ACC112 (cell line): ENCODE data around the gene ARF3.

Source experiments
- H2AFZ ChIP-seq: fragments of 200-600 bp; sonication (generic); one replicate; pipeline ENCODE4 v1.6.0; 2017; ENCODE audit warnings: antibody characterized with exemption, low read length; ENCODE audit not compliant: unreplicated experiment
- H3K27ac ChIP-seq: fragments of 200-600 bp; sonication (generic); 2 replicates; pipeline ENCODE4 v1.5.1; 2014; ENCODE audit warnings: low read depth, mild to moderate bottlenecking, antibody characterized with exemption, low read length, moderate library complexity
- H3K27me3 ChIP-seq: fragments of 200-600 bp; sonication (generic); 2 replicates; pipeline ENCODE4 v1.6.1; 2014; ENCODE audit warnings: mild to moderate bottlenecking, antibody characterized with exemption, low read length, moderate library complexity, mixed read lengths; ENCODE audit not compliant: insufficient read depth
- H3K36me3 ChIP-seq: fragments of 200-600 bp; sonication (generic); 2 replicates; pipeline ENCODE4 v1.6.1; 2016; ENCODE audit warnings: mild to moderate bottlenecking, antibody characterized with exemption, low read length, moderate library complexity, mixed read lengths; ENCODE audit not compliant: insufficient read depth
- H3K4me1 ChIP-seq: fragments of 200-600 bp; sonication (generic); one replicate; pipeline ENCODE4 v1.6.1; 2016; ENCODE audit warnings: low read length, mixed read lengths; ENCODE audit not compliant: insufficient read depth, unreplicated experiment, control insufficient read depth
- H3K4me3 ChIP-seq: fragments of 200-600 bp; sonication (generic); 2 replicates; pipeline ENCODE4 v1.5.1; 2014; ENCODE audit warnings: mild to moderate bottlenecking, low read depth, low read length
- H3K79me2 ChIP-seq: fragments of 200-600 bp; sonication (generic); one replicate; pipeline ENCODE4 v1.6.0; 2016; ENCODE audit warnings: low read length; ENCODE audit not compliant: control insufficient read depth, unreplicated experiment, insufficient read depth

Gene ARF3

DNA sequence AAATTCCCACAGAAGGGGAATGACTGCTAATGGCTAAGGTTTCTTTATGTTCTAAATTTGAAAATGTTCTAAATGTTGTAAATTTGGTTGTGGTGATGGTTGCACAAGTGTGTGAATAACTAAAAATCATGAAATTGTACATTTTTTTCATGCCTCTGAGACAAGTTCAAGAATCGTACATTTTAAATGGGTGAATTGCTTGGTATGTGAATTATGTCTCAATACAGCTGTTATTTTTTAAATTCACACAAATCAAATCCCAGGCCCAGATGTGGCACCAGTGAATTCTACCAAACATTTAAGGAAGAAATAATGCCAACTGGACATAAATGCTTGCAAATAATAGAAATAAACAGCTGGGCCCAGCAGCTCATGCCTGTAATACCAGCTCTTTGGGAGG, 63.0 kb downstream of the ARF3 start:
- Histone ChIP-seq H3K4me1 (no peaks in the 10 kb centered on the region), H3K4me3 (no peak overlapping the region), H3K27me3 (peaks cover 6% of the 10 kb centered on the region; the same call in 1 of the 2 replicates), H3K27ac (no peak overlapping the region), H2AFZ (no peak overlapping the region), H3K79me2 (no peaks in the 10 kb centered on the region), H3K36me3 (no peaks in the 10 kb centered on the region)

DNA sequence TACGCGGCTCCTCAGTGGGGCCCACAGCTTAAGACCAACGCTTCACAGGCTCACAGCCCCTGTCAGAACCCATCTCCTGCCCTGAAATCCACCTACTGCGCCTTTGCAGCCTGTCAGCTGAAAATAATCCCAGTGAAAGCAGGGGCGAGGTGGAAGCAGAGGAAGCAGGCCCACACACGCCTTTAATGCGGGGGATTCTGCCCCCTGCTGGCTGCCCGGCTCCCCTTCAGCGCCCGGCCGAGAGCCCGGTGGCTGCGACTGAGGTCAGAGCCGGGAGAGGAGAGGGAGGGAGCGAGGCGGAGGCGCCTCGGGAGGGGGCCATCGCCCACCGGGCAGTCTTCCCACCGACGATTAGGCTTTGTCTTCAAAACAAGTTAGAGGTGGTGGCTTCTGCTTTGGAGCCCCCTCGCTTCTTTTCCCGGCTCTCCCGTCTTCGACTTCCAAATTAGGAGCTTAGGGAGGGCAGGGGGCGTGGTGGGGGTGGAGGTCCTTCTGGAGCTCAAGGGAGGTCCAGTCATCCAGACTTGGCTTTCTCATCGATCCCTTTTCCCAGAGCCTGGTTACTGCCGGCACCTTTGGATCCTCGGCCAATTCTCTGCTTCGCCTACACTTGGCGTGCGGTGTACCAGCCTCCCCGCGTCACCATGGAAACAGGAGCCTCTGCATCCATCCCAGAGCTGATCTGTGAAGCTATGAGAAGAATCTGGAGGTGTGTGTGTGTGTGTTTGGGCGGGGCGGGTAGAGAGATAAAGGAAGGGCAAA, 66.4 kb downstream of the ARF3 start:
- no peaks in the 10 kb centered on the region for H3K79me2 ChIP-seq
- no peak overlapping the region for H3K27ac ChIP-seq
- no peaks in the 10 kb centered on the region for H3K4me1 ChIP-seq
- H2AFZ ChIP-seq: peak overlapping the region; percentile 86
- peaks cover 6% of the 10 kb centered on the region; the same call in 1 of the 2 replicates for H3K27me3 ChIP-seq
- H3K36me3 ChIP-seq: no peaks in the 10 kb centered on the region
- peak overlapping the region; percentile 26; the same call in 1 of the 2 replicates for H3K4me3 ChIP-seq

- no peak overlapping the region for H2AFZ ChIP-seq
- no peak overlapping the region for H3K4me3 ChIP-seq
- no peaks in the 10 kb centered on the region for H3K79me2 ChIP-seq
- peaks cover 6% of the 10 kb centered on the region; the same call in 1 of the 2 replicates for H3K27me3 ChIP-seq
- no peaks in the 10 kb centered on the region for H3K4me1 ChIP-seq
- H3K27ac ChIP-seq: no peak overlapping the region
- H3K36me3 ChIP-seq: no peaks in the 10 kb centered on the region
These were observed 67.6 kb downstream of the ARF3 start for GRCh38 chr12:48889679-48890078.
